HCT116 (cell line): ENCODE results near the gene TULP3. TPM values are rescaled to one million over a fixed set of nuclear protein-coding genes. Genes with fewer than 3 reads are reported as not detected.

Source experiments
- ATAC-seq: fragments of 200-7000 bp; cut with Tn5 transposase; 2 replicates; pipeline ENCODE4 v1.9.1; 2020; ENCODE audit warnings: mild to moderate bottlenecking, moderate library complexity
- BruUV-seq: library from RNA; stranded (reverse); fragments of 400-500 nt; replicated peaks from 2 replicates; lab custom pipeline; 2021; lab: Mats Ljungman, UMichigan
- CTCF ChIA-PET: fragments of 300-600 bp; sonication (Branson Sonifier 250); formaldehyde crosslinking; loops from one replicate; lab custom pipeline; 2021; ENCODE audit warnings: antibody characterized with exemption; lab: Charles Lee
- POLR2A ChIA-PET: fragments of 300-600, 350-600 bp; sonication (Branson Sonifier 250); formaldehyde crosslinking; loops from one replicate; lab custom pipeline; 2021; ENCODE audit warnings: antibody characterized with exemption; lab: Charles Lee
- RAD21 ChIA-PET, 2 experiments: fragments of 300-600 bp; sonication (Branson Sonifier 250); formaldehyde crosslinking; loops; one replicate each; lab custom pipeline; 2023; ENCODE audit warnings: low total read pairs in 2 of 2; ENCODE audit not compliant: uncharacterized antibody in 2 of 2, unreplicated experiment in 2 of 2, low non-redundant PET in 1 of 2; lab: Charles Lee
- DNase-seq: peaks from one replicate; pipeline ENCODE4 v3.0.0-alpha.2; 2010; ENCODE audit warnings: low read depth, low spot score
- H2AFZ ChIP-seq: fragments of 200-600 bp; shearing (Covaris generic), sonication (generic); 2 replicates; pipeline ENCODE4 v1.6.1; 2017; ENCODE audit warnings: low read depth, mixed run types, mixed read lengths, antibody characterized with exemption, low read length; ENCODE audit not compliant: poor library complexity, severe bottlenecking
- H3K27ac ChIP-seq: 2 replicates; pipeline ENCODE4 v1.5.1; 2012; ENCODE audit warnings: low read depth, low read length
- H3K27me3 ChIP-seq: fragments of 200-600 bp; sonication (generic); 2 replicates; pipeline ENCODE4 v1.6.1; 2016; ENCODE audit warnings: mixed run types, low read length, mixed read lengths; ENCODE audit not compliant: insufficient read depth
- H3K36me3 ChIP-seq, 2 experiments: fragments of 200-500 bp in 1 of 2; fragments of 200-600 bp in 1 of 2; sonication (Bioruptor generic) in 1 of 2; sonication (generic) in 1 of 2; 2 replicates each; pipeline versions ENCODE4 v1.5.1 to v1.6.1; 2014 to 2016; ENCODE audit warnings: low read length in 2 of 2, inconsistent platforms in 1 of 2, mixed read lengths in 1 of 2, mixed run types in 1 of 2; ENCODE audit not compliant: insufficient read depth in 2 of 2, control insufficient read depth in 1 of 2
- H3K4me1 ChIP-seq, 2 experiments: fragments of 200-600 bp in 1 of 2; sonication (generic) in 1 of 2; 2 replicates each; pipeline versions ENCODE4 v1.5.1 to v1.6.1; 2012 to 2017; ENCODE audit warnings: low read length in 2 of 2, inconsistent platforms in 1 of 2, mild to moderate bottlenecking in 1 of 2, mixed read lengths in 1 of 2, mixed run types in 1 of 2, moderate library complexity in 1 of 2; ENCODE audit not compliant: insufficient read depth in 2 of 2, control insufficient read depth in 1 of 2
- H3K4me2 ChIP-seq: fragments of 200-600 bp; sonication (generic); 2 replicates; pipeline ENCODE4 v1.6.1; 2017; ENCODE audit warnings: mixed run types, low read length, mixed read lengths
- H3K4me3 ChIP-seq, 2 experiments: fragments of 200-600 bp in 1 of 2; sonication (generic) in 1 of 2; replicated peaks in 1 of 2; 2 replicates each; pipeline ENCODE4 v1.5.1; 2011 to 2016; ENCODE audit warnings: low read length in 2 of 2, control low read depth in 1 of 2, low read depth in 1 of 2, mild to moderate bottlenecking in 1 of 2, mixed read lengths in 1 of 2, mixed run types in 1 of 2
- H3K79me2 ChIP-seq: fragments of 200-600 bp; sonication (generic); 2 replicates; pipeline ENCODE4 v1.6.1; 2017; ENCODE audit warnings: mild to moderate bottlenecking, mixed run types, low read length, moderate library complexity, mixed read lengths; ENCODE audit not compliant: insufficient read depth
- H3K9ac ChIP-seq: fragments of 200-600 bp; sonication (generic); 2 replicates; pipeline ENCODE4 v1.6.1; 2016; ENCODE audit warnings: low read length, mixed read lengths
- H3K9me2 ChIP-seq: fragments of 200-600 bp; sonication (generic), shearing (Covaris generic); 2 replicates; pipeline ENCODE4 v1.6.1; 2017; ENCODE audit warnings: mixed run types, mild to moderate bottlenecking, moderate library complexity; ENCODE audit not compliant: insufficient read depth
- H3K9me3 ChIP-seq, 2 experiments: fragments of 200-500 bp in 1 of 2; fragments of 200-600 bp in 1 of 2; sonication (Bioruptor generic) in 1 of 2; sonication (generic) in 1 of 2; 2 replicates each; pipeline ENCODE4 v1.6.1; 2014 to 2017; ENCODE audit warnings: low read length in 2 of 2, mixed read lengths in 2 of 2, inconsistent platforms in 1 of 2, low read depth in 1 of 2, mild to moderate bottlenecking in 1 of 2, mixed run types in 1 of 2, moderate library complexity in 1 of 2; ENCODE audit not compliant: control insufficient read depth in 1 of 2, insufficient read depth in 1 of 2
- H4K20me1 ChIP-seq: fragments of 200-600 bp; sonication (generic), shearing (Covaris generic); 2 replicates; pipeline ENCODE4 v1.6.1; 2017; ENCODE audit warnings: mixed run types, mild to moderate bottlenecking, moderate library complexity; ENCODE audit not compliant: insufficient read depth
- CEBPB ChIP-seq: IDR thresholded peaks from 2 replicates; pipeline ENCODE4 v1.6.1; 2012; ENCODE audit warnings: low read depth
- EGR1 ChIP-seq: IDR thresholded peaks from 2 replicates; pipeline ENCODE4 v1.6.1; 2012; ENCODE audit warnings: low read depth
- EZH2phosphoT487 ChIP-seq: fragments of 200-600 bp; IDR thresholded peaks from 2 replicates; pipeline ENCODE4 v1.6.1; 2018; ENCODE audit warnings: antibody characterized with exemption, borderline replicate concordance
- FOSL1 ChIP-seq: IDR thresholded peaks from 2 replicates; pipeline ENCODE4 v1.6.1; 2012; ENCODE audit warnings: low read depth
- POLR2A ChIP-seq: IDR thresholded peaks from 2 replicates; pipeline ENCODE4 v1.7.0; 2011; ENCODE audit warnings: borderline replicate concordance; ENCODE audit not compliant: insufficient read depth, insufficient read length; ENCODE audit errors: extremely low read depth
- POLR2AphosphoS5 ChIP-seq: IDR thresholded peaks from 2 replicates; pipeline ENCODE4 v1.6.1; 2011; ENCODE audit warnings: mild to moderate bottlenecking, low read depth, low read length, moderate library complexity
- SIN3A ChIP-seq: IDR thresholded peaks from 2 replicates; pipeline ENCODE4 v1.6.1; 2012; ENCODE audit warnings: low read depth
- YY1 ChIP-seq: IDR thresholded peaks from 2 replicates; pipeline ENCODE4 v1.6.1; 2011; ENCODE audit warnings: low read length, low read depth, moderate library complexity, mild to moderate bottlenecking; ENCODE audit not compliant: insufficient replicate concordance; ENCODE audit errors: extremely low read depth
- ZFX ChIP-seq: fragments of 450-650 bp; IDR thresholded peaks from 2 replicates; pipeline ENCODE4 v1.6.1; 2017
- intact Hi-C: fragments of 100-400 bp; cut with micrococcal nuclease; formaldehyde crosslinking; loops from 2 replicates; pipeline ENCODE4 v1.10.0; 2022
- total RNA-seq: library from RNA; stranded (reverse); gene quantifications from one replicate; pipeline ENCODE4 v1.2.1, GENCODE V29; 2021; ENCODE audit not compliant: unreplicated experiment
- TF ChIP-seq, protein P1 (sequence below): IDR thresholded peaks from 2 replicates; pipeline ENCODE4 v1.6.1; 2012

The TULP3 gene
- total RNA-seq, 1 experiment from 2014 or later = 21.3 TPM

DNA sequence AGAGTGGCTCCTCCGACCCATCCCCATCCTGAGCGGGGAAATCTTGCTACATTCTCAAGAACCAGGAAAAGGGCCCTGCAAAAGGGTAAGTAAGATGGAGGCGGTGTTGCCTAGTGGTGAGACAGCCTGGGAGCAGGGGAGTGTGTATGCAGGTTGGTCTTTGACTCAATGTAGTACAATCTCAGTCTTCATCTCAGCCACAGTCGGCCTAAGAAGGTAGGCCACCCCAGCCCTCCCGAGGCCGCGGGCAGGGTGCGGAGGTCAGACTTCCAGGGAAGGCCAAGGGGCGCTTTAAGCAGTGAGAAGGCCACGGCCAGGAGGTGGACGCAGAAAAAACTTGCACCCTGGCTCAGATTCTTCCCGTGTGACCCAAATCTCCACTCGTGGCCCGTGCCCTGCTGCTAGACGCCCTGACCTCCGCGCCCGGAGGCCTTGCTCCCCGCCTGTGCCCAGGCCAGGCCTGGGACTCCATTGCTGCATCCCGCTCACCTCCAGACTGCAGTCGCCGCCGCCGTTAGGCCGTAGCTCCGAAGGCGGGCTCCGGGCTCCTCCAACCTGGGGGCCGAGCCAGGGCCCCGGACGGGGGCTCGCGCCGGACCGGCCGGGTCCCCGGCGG lies 14.2 kb upstream of the TULP3 start:
- BruUV-seq = no TSS peak
- peak overlapping the region; percentile 61 for H2AFZ ChIP-seq
- peak; percentile 99 for TF ChIP-seq ZFX
- TF ChIP-seq CEBPB = no peak
- TF ChIP-seq, all 23 proteins: peak for 1
- peaks cover 6 to 20% of the 10 kb centered on the region in 2 experiments for H3K4me1 ChIP-seq
- intact Hi-C loops = no loop called here
- no peaks in the 10 kb centered on the region for H3K9me2 ChIP-seq
- peak overlapping the region; percentile 77 for H3K27ac ChIP-seq
- peak overlapping the region; percentile 92 to 96 for H3K4me3 ChIP-seq
- CTCF ChIA-PET = interaction anchor here (0.7 to 1.5 kb wide), 5 partner anchors 9 to 165 kb away, joined by 3 to 11 read pairs (median 3); partner anchors contain the start of genes ITFG2 and TULP3
- no peaks in the 10 kb centered on the region for H4K20me1 ChIP-seq
- POLR2A ChIA-PET = interaction anchor here (1.1 to 1.3 kb wide), 2 partner anchors 8 to 23 kb away, joined by 3 to 5 read pairs; no protein-coding TSS in a partner anchor
- no peak for DNase-seq
- H3K36me3 ChIP-seq = peaks cover 22 to 26% of the 10 kb centered on the region in 2 experiments; a peak in 3 of 4 replicates
- peak overlapping the region; percentile 79 for H3K4me2 ChIP-seq
- peak; percentile 75 for ATAC-seq
- H3K9me3 ChIP-seq = no peaks in the 10 kb centered on the region
- peaks cover 88% of the 10 kb centered on the region for H3K79me2 ChIP-seq
- H3K27me3 ChIP-seq = no peaks in the 10 kb centered on the region
- peak overlapping the region; percentile 92 for H3K9ac ChIP-seq
- RAD21 ChIA-PET = interaction anchor here in 1 of 2 experiments (0.7 kb wide), 1 partner anchor 435 kb away, joined by 4 read pairs; no protein-coding TSS in a partner anchor

DNA sequence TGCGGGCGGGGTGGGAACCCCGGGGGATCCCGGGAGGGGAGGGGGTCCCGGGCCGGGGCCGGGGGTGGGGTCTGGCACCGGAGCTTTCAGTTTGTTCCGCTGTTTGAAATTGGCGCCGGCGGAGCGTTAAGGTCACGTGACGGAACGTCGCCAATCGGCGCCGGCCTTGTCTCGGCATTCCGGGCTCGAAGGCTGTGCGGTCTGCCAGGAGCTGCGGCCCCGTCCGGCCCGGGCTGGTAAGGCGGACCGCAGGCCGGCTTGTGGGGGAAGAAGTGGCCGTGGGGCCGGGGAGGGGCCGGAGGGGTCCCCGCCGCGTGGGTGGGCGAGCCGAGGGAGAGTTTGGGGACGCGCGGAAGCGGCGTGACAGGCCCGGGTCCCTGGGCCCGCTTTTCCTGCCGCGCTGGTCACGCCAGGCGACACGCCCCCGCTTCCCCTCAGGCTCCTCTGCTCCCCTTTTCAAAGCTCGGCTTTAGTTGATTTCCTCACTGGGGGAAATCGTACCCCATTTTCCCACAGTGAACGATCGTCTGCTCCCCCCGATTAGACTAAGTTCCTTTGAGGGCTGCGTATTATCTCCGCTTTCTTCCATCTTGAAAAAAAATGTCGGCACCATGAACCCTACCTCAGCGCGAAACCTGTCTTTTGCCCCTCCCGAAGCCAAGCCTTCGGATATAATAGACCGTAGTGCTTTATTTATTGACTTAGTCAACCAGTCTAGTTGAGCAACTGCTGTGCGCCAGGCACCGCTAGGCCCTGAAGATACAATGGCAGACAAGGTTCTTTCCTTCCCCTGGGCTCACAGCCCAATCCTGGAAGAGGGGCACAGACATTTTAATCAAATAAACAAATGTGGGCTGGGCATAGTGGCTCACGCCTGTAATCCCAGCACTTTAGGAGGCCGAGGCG lies 13.4 kb upstream of the TULP3 start, which contains the start of the genes FOXM1 and RHNO1:
Gene FOXM1, minus strand, starts transcription at position 128 of the 906 bp plus-strand sequence. CDS start 2,696 bp downstream, outside the sequence.
Gene RHNO1, plus strand, starts transcription at position 177 of the 906 bp plus-strand sequence. CDS start 8,144 bp downstream, outside the sequence.
- intact Hi-C loops = no loop called here
- Histone ChIP-seq H3K9me3 (no peaks in the 10 kb centered on the region), H3K9ac (peak within 1 kb of the TSS; percentile 92), H3K79me2 (peaks cover 88% of the 10 kb centered on the region), H2AFZ (peak within 1 kb of the TSS; percentile 78), H3K27me3 (no peaks in the 10 kb centered on the region), H4K20me1 (no peaks in the 10 kb centered on the region), H3K9me2 (no peaks in the 10 kb centered on the region), H3K4me1 (peaks cover 6 to 20% of the 10 kb centered on the region in 2 experiments), H3K4me3 (peak within 1 kb of the TSS; percentile 92 to 96), H3K27ac (peak within 1 kb of the TSS; percentile 77), H3K36me3 (peaks cover 15 to 19% of the 10 kb centered on the region in 2 experiments; a peak in 3 of 4 replicates), H3K4me2 (peak within 1 kb of the TSS; percentile 79)
- TF ChIP-seq EZH2phosphoT487 = no peak
- TF ChIP-seq ZFX = peak; percentile 92
- TF ChIP-seq, protein P1, sequence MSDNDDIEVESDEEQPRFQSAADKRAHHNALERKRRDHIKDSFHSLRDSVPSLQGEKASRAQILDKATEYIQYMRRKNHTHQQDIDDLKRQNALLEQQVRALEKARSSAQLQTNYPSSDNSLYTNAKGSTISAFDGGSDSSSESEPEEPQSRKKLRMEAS = peak; percentile 67
- TF ChIP-seq POLR2AphosphoS5 = peak; percentile 85
- TF ChIP-seq POLR2A = peak; percentile 51
- peak; percentile 68 for TF ChIP-seq SIN3A
- TF ChIP-seq FOSL1 = no peak
- TF ChIP-seq YY1 = peak; percentile 63
- TF ChIP-seq EGR1 = peak; percentile 88
- ATAC-seq (peak; percentile 86), DNase-seq (peak; percentile 60)
- POLR2A ChIA-PET = interaction anchor here (1.1 to 1.3 kb wide), 2 partner anchors 8 to 24 kb away, joined by 3 to 5 read pairs; no protein-coding TSS in a partner anchor
- BruUV-seq = TSS peak; percentile 70
- CTCF ChIA-PET = interaction anchor here (0.7 to 1.5 kb wide), 6 partner anchors 9 to 164 kb away, joined by 3 to 11 read pairs (median 3); partner anchors contain the start of genes ITFG2 and TULP3
- RAD21 ChIA-PET = interaction anchor here in 1 of 2 experiments (0.7 kb wide), 1 partner anchor 434 kb away, joined by 4 read pairs; no protein-coding TSS in a partner anchor
